ENCODE data around the gene SEC16A. TPM values are rescaled to one million over a fixed set of nuclear protein-coding genes. Genes with fewer than 3 reads are reported as not detected.
"Not testable (repeated sequence)": the region's sequence is repeated elsewhere in the genome, so short reads cannot be mapped to it uniquely, and the experiment has no call there.

The SEC16A gene
- total RNA-seq, 1 donor from 2014 or later, result 64.5 TPM

DNA sequence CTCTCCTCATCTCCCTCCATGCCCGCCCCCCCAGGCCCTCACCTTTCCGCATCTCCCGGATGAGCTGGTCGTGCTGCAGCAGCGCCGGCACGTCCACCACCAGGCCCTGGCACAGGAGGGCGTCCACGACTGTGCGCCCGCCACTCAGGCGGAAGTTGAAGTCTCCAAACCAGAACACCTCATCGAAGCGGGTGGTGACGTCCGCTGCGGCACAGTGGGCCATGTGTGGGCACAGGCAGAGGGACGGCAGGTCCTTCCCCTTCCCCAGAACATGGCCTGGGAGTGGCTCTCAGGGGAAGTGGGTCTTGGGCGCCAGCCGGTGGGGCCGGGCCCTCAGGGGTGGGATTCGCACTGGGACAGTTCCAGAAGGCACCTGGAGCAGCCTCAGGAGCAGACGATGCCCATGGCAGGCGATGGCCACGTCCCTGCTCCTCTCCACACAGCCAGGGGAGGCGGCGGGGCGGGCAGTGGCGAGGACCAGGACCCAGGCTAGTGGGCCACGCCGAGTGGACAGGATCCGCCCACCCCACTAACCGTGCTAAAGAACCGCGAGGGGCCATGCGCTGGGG, 51.0 kb downstream of the SEC16A start:
- peaks cover 1% of the 10 kb centered on the region for H3K36me3 ChIP-seq (ENCODE audit: control insufficient read depth, insufficient read depth, low read length)
- TF ChIP-seq, protein P1, sequence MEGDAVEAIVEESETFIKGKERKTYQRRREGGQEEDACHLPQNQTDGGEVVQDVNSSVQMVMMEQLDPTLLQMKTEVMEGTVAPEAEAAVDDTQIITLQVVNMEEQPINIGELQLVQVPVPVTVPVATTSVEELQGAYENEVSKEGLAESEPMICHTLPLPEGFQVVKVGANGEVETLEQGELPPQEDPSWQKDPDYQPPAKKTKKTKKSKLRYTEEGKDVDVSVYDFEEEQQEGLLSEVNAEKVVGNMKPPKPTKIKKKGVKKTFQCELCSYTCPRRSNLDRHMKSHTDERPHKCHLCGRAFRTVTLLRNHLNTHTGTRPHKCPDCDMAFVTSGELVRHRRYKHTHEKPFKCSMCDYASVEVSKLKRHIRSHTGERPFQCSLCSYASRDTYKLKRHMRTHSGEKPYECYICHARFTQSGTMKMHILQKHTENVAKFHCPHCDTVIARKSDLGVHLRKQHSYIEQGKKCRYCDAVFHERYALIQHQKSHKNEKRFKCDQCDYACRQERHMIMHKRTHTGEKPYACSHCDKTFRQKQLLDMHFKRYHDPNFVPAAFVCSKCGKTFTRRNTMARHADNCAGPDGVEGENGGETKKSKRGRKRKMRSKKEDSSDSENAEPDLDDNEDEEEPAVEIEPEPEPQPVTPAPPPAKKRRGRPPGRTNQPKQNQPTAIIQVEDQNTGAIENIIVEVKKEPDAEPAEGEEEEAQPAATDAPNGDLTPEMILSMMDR (IDR thresholded peaks at IDR 0.05; ENCODE audit: insufficient read depth, low read length, poor library complexity, severe bottlenecking), result no peak

DNA sequence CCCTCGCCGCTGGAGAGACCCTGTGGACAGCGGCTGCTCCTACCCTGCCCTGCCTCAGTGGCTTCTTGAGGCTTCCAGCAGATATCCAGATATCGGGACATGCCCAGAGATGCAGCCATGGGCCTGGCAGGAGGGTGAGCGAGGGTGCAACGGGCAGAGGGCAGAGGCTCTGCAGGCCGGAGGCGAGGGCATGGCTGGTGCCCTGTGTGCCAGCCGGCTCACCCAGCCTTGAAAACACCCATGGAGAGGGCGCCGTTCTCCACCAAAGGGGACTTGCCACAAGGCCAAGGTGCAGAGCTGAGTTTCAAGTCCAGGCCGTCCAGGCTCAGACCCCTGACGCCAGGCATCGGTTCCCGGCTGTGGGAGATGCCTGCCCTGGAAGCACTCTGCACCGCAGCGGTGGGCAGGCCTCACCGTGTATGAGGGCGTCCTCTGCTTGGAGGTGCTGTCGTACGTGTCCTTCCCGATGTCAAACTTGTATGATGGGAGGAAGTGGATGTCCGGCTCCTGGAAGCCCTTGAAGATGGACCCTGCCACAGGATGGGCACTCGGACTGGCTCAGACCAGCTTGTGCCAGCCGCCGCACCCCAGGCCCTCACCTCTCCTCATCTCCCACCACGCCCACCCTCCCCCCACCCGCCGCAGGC, 52.1 kb downstream of the SEC16A start:
- peaks cover 1% of the 10 kb centered on the region for H3K36me3 ChIP-seq (ENCODE audit: control insufficient read depth, insufficient read depth, low read length)
- DNase-seq (ENCODE audit: low read depth), result no peak
- no peaks in the 10 kb centered on the region for H3K27me3 ChIP-seq (ENCODE audit: control insufficient read depth, insufficient read depth, low read length)
- H3K4me3 ChIP-seq (ENCODE audit: low read depth, low read length), result no peak overlapping the region
- TF ChIP-seq, protein P1 (IDR thresholded peaks at IDR 0.05; ENCODE audit: insufficient read depth, low read length, poor library complexity, severe bottlenecking), result no peak

More for the DNA sequence above, 51.0 kb downstream of the SEC16A start:
- no peaks in the 10 kb centered on the region for H3K27me3 ChIP-seq (ENCODE audit: control insufficient read depth, insufficient read depth, low read length)
- no peak overlapping the region for H3K4me3 ChIP-seq (ENCODE audit: low read depth, low read length)
- no peak for DNase-seq (ENCODE audit: low read depth)

DNA sequence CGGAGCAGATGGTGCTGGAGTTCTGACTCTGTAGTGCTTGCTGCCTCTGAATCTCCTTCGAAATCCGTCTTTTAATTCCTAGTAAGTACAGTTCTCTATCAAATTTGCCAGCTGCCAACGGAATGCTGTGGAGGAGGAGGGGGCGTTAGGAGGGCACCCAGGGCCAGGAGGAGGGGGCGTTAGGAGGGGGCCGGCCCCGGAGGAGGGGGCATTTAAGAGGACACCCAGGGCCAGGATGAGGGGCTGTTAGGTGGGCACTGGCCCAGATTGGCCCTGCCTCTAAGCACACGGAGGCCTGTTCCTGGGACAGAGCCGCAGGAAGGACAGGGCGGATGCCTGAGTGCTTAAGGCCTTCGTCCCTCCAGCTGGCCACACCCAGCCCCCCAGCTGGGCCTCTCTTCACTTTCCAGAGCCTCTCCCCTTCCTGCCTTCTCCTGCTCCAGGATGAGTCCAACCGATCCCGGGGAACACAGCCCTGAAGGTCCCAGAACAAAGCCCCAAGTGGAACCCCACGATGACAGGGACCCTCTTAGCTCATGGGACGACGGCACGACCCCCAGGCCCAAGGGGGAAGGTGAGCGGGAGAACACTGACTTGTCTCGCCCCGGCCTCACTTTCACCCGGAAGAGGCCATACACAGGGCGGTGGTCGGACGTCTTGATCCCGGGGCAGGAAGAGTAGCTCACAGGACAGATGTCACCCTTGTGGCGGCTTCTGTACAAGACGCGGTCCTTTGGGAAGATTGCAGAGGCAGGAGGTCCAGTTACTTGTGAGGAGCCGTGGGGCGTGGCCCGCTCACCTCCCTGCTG, 53.0 kb downstream of the SEC16A start:
- Histone ChIP-seq H3K27me3 (ENCODE audit: control insufficient read depth, insufficient read depth, low read length) (no peaks in the 10 kb centered on the region), H3K36me3 (ENCODE audit: control insufficient read depth, insufficient read depth, low read length) (peaks cover 1% of the 10 kb centered on the region), H3K4me3 (ENCODE audit: low read depth, low read length) (no peak overlapping the region)
- TF ChIP-seq, protein P1 (IDR thresholded peaks at IDR 0.05; ENCODE audit: insufficient read depth, low read length, poor library complexity, severe bottlenecking), result no peak
- no peak for DNase-seq (ENCODE audit: low read depth)

DNA sequence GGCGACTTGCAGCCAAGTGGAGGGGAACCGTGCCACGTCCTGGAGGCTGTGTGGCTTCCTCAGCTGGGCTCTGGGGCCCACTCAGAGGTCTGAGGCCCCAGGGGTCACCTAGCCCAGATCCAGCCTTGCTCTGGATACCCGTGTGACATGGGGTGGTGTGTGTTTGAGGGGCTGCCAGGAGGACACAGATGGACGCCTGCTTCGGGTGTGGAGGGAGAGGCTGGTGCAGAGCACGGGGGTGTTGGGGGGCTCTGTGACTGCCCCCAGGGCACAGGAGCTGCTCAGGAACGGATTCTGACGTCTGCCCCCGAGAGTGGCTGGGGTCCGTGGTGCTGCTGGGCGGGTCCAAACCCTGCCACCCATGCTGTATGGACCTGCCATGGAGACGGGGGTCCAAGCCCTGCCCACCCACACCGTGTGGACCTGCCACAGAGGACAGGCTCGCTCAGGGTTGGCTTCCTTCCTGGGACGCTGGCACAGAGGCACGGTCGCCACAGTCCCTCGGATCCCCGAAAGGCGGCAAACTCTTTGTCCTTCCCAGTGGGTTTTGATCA, 53.7 kb downstream of the SEC16A start:
- Histone ChIP-seq H3K4me3 (ENCODE audit: low read depth, low read length) (no peak overlapping the region), H3K27me3 (ENCODE audit: control insufficient read depth, insufficient read depth, low read length) (no peaks in the 10 kb centered on the region), H3K36me3 (ENCODE audit: control insufficient read depth, insufficient read depth, low read length) (peaks cover 1% of the 10 kb centered on the region)
- no peak for DNase-seq (ENCODE audit: low read depth)
- TF ChIP-seq, protein P1 (IDR thresholded peaks at IDR 0.05; ENCODE audit: insufficient read depth, low read length, poor library complexity, severe bottlenecking), result no peak

DNA sequence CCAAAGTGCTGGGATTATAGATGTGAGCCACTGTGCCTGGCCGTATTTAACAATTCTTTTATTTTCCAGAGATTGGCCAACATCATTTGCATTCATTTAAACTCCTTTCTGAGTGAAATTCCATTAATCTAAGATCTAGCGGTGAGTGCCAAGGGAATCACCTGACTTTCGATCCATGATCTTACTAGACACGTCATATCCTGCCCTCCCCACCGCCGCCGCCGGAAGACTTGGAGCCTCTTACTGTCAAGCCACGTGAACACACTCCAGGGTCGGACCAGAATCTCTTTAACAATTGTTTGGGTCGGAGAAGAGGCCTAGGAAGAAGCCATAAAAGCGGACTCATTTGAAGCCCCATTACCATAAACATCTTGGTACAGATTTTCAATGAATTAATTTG, 56.1 kb downstream of the SEC16A start:
- Histone ChIP-seq H3K36me3 (ENCODE audit: control insufficient read depth, insufficient read depth, low read length) (peaks cover 1% of the 10 kb centered on the region), H3K4me3 (ENCODE audit: low read depth, low read length) (no peak overlapping the region), H3K27me3 (ENCODE audit: control insufficient read depth, insufficient read depth, low read length) (no peaks in the 10 kb centered on the region)
- DNase-seq (ENCODE audit: low read depth), result no peak
- TF ChIP-seq, protein P1 (IDR thresholded peaks at IDR 0.05; ENCODE audit: insufficient read depth, low read length, poor library complexity, severe bottlenecking), result no peak

DNA sequence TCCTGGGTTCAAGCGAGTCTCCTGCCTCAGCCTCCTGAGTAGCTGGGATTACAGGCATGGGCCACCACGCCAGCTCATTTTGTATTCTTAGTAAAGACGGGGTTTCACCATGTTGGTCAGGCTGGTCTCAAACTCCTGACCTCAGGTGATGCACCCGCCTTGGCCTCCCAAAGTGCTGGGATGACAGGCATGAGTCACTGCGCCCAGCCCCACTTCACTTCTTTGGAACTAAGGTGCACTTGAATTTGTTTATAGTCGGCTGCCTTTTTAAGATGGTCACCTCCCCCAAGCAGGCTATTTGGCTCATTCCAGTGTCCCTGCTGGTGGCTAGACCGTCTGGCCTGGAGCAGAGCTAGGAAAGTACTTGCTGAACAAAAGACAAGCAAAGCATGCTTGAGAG, 57.5 kb downstream of the SEC16A start:
- H3K36me3 ChIP-seq (ENCODE audit: control insufficient read depth, insufficient read depth, low read length); DNase-seq (ENCODE audit: low read depth); H3K4me3 ChIP-seq (ENCODE audit: low read depth, low read length); H3K27me3 ChIP-seq (ENCODE audit: control insufficient read depth, insufficient read depth, low read length): not testable (repeated sequence)

Data from kidney epithelial cell (primary cell).